Activated CD8-positive, alpha-beta T cell treated with anti-CD3 and anti-CD28 coated beads, Interleukin-2, amount 10 ng/mL, durations not matched to agents 7 days and 5 days (primary cell): Measurements from ENCODE around the gene YIPF3. TPM values are rescaled to one million over a fixed set of nuclear protein-coding genes. Genes with fewer than 3 reads are reported as not detected.

ENCODE experiments used
- total RNA-seq, 2 experiments: library from RNA; stranded (reverse); gene quantifications; one replicate each; pipeline ENCODE4 v1.2.3, GENCODE V29; 2021

The YIPF3 gene
- total RNA-seq, 2 experiments from 2014 or later, result 55.6 to 59.0 TPM

Other genes starting within 250 kb of the YIPF3 start
- gene SLC22A7, start 218.7 kb downstream of the YIPF3 start, total RNA-seq, result not detected
- gene CRIP3, start 208.1 kb downstream of the YIPF3 start, total RNA-seq, result not detected
- gene ZNF318, start 147.3 kb downstream of the YIPF3 start, total RNA-seq, result 1 to 10 TPM; 6.7 to 7.0 TPM
- gene ABCC10, start 89.4 kb downstream of the YIPF3 start, total RNA-seq, result 10 to 100 TPM; 38.8 to 39.8 TPM
- not detected for gene DLK2, start 61.4 kb downstream of the YIPF3 start, total RNA-seq
- 10 to 100 TPM; 34.7 to 35.5 TPM for gene TJAP1, start 39.4 kb downstream of the YIPF3 start, total RNA-seq
- under 1 TPM; 0.26 to 0.55 TPM for gene LRRC73, start 6.6 kb downstream of the YIPF3 start, total RNA-seq
- 10 to 100 TPM; 34.7 to 35.4 TPM for gene POLR1C, start 163 bp upstream of the YIPF3 start, total RNA-seq
- gene XPO5, start 59.1 kb upstream of the YIPF3 start, total RNA-seq, result 10 to 100 TPM; 57.6 to 62.1 TPM
- 10 to 100 TPM; 73.1 to 75.2 TPM for gene POLH, start 59.3 kb upstream of the YIPF3 start, total RNA-seq
- 10 to 100 TPM; 94.3 to 99.4 TPM for gene GTPBP2, start 112.3 kb upstream of the YIPF3 start, total RNA-seq
- gene MAD2L1BP, start 118.9 kb upstream of the YIPF3 start, total RNA-seq, result 10 to 100 TPM; 44.2 to 44.6 TPM
- gene RSPH9, start 128.1 kb upstream of the YIPF3 start, total RNA-seq, result not detected
- 10 to 100 TPM; 38.7 to 43.2 TPM for gene MRPS18A, start 170.9 kb upstream of the YIPF3 start, total RNA-seq